GM12891 (cell line): ENCODE data around the gene CD151.

Experiments
- POLR2A ChIP-seq: IDR thresholded peaks from 2 replicates; pipeline ENCODE4 v1.6.1; 2011; ENCODE audit warnings: low read depth, low read length, control low read depth
- POLR2AphosphoS5 ChIP-seq: IDR thresholded peaks from 2 replicates; pipeline ENCODE4 v1.6.1; 2011; ENCODE audit warnings: low read depth, low read length, control low read depth
- POU2F2 ChIP-seq: IDR thresholded peaks from 2 replicates; pipeline ENCODE4 v1.6.1; 2011; ENCODE audit warnings: low read depth, mild to moderate bottlenecking, control low read depth, low read length, moderate library complexity

- no peak for TF ChIP-seq POLR2AphosphoS5
- no peak; the same call in 1 of the 2 replicates for TF ChIP-seq POLR2A
- no peak for TF ChIP-seq POU2F2
Observed at GRCh38 chr11:836700-837099, 3.9 kb downstream of the CD151 start.
